Tibial nerve (tissue), 4 donors: ENCODE results near the gene CD82.

ENCODE experiments used
- EP300 ChIP-seq, 2 donors: sonication (generic); formaldehyde crosslinking; IDR thresholded peaks; one replicate each; pipeline ENCODE4 v1.6.1; 2017; ENCODE audit warnings: antibody characterized with exemption in 2 of 2, mild to moderate bottlenecking in 1 of 2
- TF ChIP-seq, protein P1 (sequence below), 5 experiments: fragments of 200-600 bp in 3 of 5; fragments of 450-650 bp in 2 of 5; sonication (generic) in 3 of 5; IDR thresholded peaks; one replicate each; pipeline ENCODE4 v1.5.1; 2016 to 2019; ENCODE audit warnings: antibody characterized with exemption in 5 of 5, mild to moderate bottlenecking in 3 of 5, moderate library complexity in 2 of 5

DNA sequence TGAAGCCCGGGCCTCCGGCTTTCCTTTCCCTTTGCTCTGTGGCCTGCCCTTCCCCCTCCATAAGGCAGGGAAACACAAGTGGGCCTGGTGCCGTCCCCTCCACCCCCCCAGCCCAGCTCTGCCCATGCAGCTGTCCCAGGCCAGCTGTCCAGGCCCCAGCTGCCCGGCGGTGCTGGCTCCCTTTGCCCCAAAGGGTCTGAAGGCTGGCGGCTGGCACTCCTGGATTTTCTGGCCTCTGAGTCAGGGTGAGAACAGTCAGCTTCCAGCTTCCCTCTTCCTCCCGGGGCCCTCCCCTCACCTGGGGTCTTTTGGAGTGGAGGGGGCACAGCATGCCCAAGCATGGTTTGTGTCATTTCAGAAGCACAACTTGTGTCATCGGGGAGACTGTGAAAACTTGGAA lies 27.8 kb downstream of the CD82 start:
- TF ChIP-seq EP300 (IDR thresholded peaks at IDR 0.05), result no peak
- TF ChIP-seq, protein P1, sequence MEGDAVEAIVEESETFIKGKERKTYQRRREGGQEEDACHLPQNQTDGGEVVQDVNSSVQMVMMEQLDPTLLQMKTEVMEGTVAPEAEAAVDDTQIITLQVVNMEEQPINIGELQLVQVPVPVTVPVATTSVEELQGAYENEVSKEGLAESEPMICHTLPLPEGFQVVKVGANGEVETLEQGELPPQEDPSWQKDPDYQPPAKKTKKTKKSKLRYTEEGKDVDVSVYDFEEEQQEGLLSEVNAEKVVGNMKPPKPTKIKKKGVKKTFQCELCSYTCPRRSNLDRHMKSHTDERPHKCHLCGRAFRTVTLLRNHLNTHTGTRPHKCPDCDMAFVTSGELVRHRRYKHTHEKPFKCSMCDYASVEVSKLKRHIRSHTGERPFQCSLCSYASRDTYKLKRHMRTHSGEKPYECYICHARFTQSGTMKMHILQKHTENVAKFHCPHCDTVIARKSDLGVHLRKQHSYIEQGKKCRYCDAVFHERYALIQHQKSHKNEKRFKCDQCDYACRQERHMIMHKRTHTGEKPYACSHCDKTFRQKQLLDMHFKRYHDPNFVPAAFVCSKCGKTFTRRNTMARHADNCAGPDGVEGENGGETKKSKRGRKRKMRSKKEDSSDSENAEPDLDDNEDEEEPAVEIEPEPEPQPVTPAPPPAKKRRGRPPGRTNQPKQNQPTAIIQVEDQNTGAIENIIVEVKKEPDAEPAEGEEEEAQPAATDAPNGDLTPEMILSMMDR (IDR thresholded peaks at IDR 0.05), result no peak
